AG04449 (cell line): Measurements from ENCODE around the gene COL6A2.
A peak's percentile ranks its signal among the peaks of the same experiment; 100 is the strongest.
"Not testable (repeated sequence)": the region's sequence is repeated elsewhere in the genome, so short reads cannot be mapped to it uniquely, and the experiment has no call there.

Experiments used
- CTCF ChIA-PET: fragments of 350-600 bp; formaldehyde crosslinking; extraction: SDS; loops from one replicate; lab custom pipeline; 2021; ENCODE audit warnings: antibody characterized with exemption; lab: Yijun Ruan, JAX
- POLR2A ChIA-PET: fragments of 400-600, 350-600 bp; formaldehyde crosslinking; extraction: SDS; loops from one replicate; lab custom pipeline; 2020; ENCODE audit warnings: antibody characterized with exemption, inconsistent platforms; lab: Yijun Ruan, JAX
- DNase-seq: peaks from one replicate; pipeline ENCODE4 v3.0.0-alpha.2; 2010; ENCODE audit warnings: low read depth, low spot score
- H3K4me3 ChIP-seq: 2 replicates; pipeline ENCODE4 v1.5.1; 2011; ENCODE audit warnings: low read depth, mild to moderate bottlenecking, control low read depth, low read length
- TF ChIP-seq, protein P1 (sequence below): IDR thresholded peaks from one replicate; pipeline ENCODE4 v1.5.1; 2011; ENCODE audit warnings: mild to moderate bottlenecking, moderate library complexity, low read length, control low read depth, inconsistent platforms; ENCODE audit not compliant: insufficient read depth; ENCODE audit errors: missing control alignments

The COL6A2 gene

DNA sequence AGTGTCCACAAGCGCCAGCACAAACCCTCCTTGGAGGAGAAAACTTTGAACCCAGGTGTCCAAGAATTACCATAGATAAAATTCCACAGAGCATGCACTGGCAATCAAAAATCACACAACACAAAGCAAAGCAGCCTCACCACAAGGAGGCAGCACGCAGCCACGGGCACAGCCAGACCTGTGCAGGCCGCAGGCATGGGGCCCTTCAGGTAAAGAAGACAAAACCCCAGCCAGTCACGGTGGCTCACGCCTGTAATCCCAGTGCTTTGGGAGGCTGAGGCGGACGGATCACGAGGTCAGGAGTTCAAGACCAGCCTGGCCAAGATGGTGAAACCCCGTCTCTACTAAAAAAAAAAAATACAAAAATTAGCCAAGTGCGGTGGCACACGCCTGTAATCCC lies 49.5 kb downstream of the COL6A2 start:
- TF ChIP-seq, protein P1, sequence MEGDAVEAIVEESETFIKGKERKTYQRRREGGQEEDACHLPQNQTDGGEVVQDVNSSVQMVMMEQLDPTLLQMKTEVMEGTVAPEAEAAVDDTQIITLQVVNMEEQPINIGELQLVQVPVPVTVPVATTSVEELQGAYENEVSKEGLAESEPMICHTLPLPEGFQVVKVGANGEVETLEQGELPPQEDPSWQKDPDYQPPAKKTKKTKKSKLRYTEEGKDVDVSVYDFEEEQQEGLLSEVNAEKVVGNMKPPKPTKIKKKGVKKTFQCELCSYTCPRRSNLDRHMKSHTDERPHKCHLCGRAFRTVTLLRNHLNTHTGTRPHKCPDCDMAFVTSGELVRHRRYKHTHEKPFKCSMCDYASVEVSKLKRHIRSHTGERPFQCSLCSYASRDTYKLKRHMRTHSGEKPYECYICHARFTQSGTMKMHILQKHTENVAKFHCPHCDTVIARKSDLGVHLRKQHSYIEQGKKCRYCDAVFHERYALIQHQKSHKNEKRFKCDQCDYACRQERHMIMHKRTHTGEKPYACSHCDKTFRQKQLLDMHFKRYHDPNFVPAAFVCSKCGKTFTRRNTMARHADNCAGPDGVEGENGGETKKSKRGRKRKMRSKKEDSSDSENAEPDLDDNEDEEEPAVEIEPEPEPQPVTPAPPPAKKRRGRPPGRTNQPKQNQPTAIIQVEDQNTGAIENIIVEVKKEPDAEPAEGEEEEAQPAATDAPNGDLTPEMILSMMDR = peak; percentile 57
- H3K4me3 ChIP-seq, POLR2A ChIA-PET, DNase-seq: not testable (repeated sequence)
- CTCF ChIA-PET = interaction anchor here (0.7 to 1.2 kb wide), 2 partner anchors 14 to 178 kb away, joined by 3 read pairs; no protein-coding TSS in a partner anchor

GRCh38 chr21:46148106-46148505 lies 50.2 kb downstream of the COL6A2 start:
- ChIA-PET CTCF (no interaction called here), POLR2A (no interaction called here)
- H3K4me3 ChIP-seq = no peak overlapping the region
- DNase-seq = no peak
- TF ChIP-seq, protein P1 = no peak

GRCh38 chr21:46149205-46149901 lies 51.4 kb downstream of the COL6A2 start:
- TF ChIP-seq, protein P1 = no peak
- no peak for DNase-seq
- H3K4me3 ChIP-seq = no peak overlapping the region
- POLR2A ChIA-PET = no interaction called here
- CTCF ChIA-PET = interaction anchor here (1.0 to 1.2 kb wide), 3 partner anchors 9 to 176 kb away, joined by 3 to 4 read pairs (median 4); no protein-coding TSS in a partner anchor

GRCh38 chr21:46150073-46150472 lies 52.2 kb downstream of the COL6A2 start:
- DNase-seq = no peak
- no peak overlapping the region for H3K4me3 ChIP-seq
- TF ChIP-seq, protein P1 = no peak
- ChIA-PET POLR2A (no interaction called here), CTCF (interaction anchor here (1.0 to 1.2 kb wide), 3 partner anchors 8 to 177 kb away, joined by 3 to 4 read pairs (median 4); no protein-coding TSS in a partner anchor)

GRCh38 chr21:46150491-46151121 lies 52.7 kb downstream of the COL6A2 start:
- no peak for DNase-seq
- POLR2A ChIA-PET = no interaction called here
- TF ChIP-seq, protein P1 = no peak
- CTCF ChIA-PET = interaction anchor here (0.6 to 1.2 kb wide), 2 partner anchors 78 to 80 kb away, joined by 3 to 4 read pairs; partner anchors contain the start of gene LSS
- no peak overlapping the region for H3K4me3 ChIP-seq
